ENCODE measurements around the gene HSP90AB1.
A peak's percentile ranks its signal among the peaks of the same experiment; 100 is the strongest.

Gene HSP90AB1

DNA sequence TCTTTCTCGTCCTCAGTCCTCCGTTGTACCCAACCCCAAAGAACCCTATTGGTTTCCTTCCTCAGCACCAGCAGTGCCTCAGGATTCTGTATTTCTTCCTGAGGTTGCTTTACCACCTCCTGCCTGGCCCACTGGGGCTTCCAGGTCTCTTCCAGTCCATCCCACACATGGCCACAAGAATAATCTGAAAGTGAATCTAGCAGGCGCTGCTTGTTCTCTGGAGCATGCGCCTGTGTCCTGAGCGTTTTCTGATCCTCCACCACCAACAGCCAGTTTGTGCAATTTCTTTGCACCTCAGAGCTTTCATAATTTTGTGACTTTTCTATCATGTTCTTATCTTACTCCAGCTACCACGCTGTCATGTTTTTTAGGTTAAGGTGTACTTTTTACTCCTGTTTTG lies 11.6 kb upstream of the HSP90AB1 start:
- no peak for DNase-seq (ENCODE audit: low read depth in 2 of 2, low spot score in 1 of 2)

DNA sequence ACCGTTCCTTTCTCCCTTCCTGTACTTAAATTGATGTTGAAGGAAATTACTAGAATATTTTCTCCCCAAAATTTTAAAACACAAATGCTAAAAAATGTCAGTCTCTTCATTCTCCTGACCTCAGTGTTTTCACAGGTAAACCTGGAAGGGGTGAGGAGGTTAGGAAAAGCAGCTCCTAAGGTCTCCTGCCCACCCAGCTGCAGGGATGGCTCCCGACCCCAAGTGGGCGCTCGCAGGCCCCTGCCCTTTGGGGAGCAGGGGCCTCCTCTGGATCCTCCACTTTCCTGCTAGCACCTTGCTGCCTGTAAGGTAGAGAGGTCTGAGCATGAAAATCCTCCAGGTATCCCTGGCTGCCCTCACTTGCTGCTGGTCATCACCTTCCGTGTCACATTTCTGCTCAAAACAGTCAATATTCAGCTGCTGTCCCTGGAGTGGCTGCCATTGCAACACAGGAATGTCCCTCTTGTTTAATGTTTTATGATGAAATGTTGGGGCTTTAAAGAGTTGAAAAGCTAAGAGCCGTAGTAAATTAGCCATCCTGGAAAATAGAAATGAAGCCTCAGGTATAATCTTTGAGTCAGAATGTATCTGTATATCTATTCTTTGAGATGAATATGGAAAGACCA lies 10.9 kb upstream of the HSP90AB1 start:
- no peak for DNase-seq (ENCODE audit: low read depth in 2 of 2, low spot score in 1 of 2)

DNA sequence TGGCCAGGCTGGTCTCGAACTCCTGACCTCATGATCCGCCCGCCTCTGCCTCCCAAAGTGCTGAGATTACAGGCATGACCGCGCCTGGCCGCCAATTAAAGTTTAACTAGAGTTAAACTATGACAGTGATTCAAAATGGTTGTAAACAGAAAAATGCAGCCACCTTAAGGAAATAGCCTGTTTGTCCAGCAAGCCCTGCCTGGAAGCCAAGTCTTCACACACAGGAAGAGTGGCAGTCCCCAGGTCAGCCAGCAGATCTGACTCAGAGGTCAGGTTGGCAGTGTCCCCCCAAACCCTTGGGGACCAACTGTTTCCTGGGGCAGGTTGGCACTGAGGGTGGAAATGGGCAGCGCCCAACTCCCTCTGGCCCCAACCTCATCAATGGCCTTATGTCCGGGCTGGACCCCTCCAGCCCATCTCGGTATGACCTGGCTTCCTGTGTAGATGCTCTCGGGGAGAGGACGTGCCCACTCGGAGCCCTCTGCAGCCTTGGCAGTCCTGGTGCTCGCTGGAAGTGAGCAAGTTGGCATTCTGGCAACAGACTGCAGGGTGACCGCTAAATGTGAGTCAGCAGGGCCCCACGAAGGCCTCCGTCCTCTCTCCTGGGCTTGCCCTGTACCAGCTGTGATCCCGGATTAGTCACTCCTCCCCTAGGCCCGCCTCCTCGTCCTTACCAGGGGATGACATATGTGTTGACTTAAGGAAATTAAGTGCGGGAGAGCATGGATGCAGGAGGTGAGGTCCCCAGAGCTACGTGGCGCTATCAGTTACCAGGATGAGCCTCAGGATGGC lies 9.7 kb upstream of the HSP90AB1 start:
- DNase-seq (ENCODE audit: low read depth in 2 of 2, low spot score in 1 of 2) = no peak

DNA sequence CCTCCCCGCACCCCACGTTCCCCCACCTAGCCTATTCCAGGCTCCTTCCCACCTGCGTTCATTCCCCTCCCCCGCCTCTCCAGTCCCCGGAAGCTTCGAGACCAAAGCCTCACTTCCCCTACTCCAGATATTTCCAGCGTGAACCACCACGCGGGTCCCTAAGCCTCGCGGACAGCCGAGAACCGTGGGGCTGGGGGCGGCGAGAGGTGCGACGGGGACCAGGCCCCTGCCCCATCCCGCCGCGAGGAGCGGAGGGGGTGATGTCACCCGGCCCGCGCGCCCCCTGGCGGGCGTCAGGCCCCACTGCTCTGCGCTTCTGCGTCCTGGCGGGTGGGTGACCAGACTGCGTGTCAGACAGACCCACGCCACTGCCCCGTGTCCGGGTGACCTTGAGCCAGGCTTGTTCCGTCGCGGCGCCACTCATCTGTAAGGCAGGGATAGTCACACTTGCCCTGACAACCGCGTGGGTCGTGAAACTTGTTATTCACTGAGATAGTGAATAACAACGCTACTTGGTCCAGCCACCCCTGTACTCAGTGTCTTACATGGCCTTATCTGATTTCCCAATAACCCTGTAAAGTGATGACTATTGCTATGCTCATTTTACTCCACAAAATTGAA lies 9.0 kb upstream of the HSP90AB1 start:
- DNase-seq (ENCODE audit: low read depth in 2 of 2, low spot score in 1 of 2) = peak; percentile 56 to 67

DNA sequence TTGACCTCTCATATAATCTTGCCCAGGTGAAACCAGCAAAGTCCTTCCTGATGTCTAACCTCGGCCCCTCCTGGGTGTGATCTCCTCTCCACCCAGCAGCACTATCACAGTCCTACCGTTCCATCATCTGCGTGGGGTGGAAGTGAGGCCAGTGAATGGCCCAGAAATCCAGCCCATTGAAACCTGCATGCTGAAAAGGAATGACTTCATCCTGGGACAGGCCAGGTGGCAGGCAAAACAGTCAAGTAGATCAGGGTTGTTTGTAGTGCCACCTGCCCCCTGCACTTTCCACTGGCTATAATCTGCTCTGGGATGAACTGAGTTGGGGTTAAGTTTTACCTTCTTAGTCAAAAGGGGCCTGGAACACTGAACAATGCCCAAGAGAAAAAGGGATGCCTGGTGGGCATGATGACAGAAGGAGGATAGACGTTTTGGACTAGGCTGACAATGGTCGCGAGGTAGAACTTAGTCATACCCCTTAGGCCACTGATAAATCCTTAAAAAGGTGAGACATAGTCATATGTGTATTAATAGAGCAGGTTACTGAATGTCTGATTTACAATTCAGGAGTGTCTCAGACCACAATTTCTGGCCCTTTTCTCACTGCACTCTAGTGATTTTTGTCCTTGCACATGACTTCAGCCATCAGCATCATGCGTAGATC lies 8.1 kb upstream of the HSP90AB1 start:
- DNase-seq (ENCODE audit: low read depth in 2 of 2, low spot score in 1 of 2) = no peak

DNA sequence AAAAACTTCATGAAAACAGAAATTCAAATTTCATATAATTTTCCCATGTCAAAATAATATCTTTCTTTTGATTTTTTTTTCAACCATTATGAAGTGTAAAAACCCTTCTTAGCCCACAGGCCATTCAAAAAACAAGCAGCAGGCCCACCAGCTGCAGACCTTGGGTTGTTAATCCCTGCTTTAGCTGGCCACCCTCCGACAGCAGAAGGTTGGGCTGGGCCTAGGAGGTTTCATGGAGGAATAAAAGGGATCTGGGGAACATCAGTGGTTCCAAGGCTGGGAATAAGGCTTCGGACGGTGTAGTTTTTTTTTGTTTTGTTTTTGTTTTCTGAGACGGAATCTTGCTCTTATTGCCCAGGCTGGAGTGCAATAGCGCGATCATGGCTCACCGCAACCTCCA lies 3.6 kb upstream of the HSP90AB1 start:
- no peak for DNase-seq (ENCODE audit: low read depth in 2 of 2, low spot score in 1 of 2)

DNA sequence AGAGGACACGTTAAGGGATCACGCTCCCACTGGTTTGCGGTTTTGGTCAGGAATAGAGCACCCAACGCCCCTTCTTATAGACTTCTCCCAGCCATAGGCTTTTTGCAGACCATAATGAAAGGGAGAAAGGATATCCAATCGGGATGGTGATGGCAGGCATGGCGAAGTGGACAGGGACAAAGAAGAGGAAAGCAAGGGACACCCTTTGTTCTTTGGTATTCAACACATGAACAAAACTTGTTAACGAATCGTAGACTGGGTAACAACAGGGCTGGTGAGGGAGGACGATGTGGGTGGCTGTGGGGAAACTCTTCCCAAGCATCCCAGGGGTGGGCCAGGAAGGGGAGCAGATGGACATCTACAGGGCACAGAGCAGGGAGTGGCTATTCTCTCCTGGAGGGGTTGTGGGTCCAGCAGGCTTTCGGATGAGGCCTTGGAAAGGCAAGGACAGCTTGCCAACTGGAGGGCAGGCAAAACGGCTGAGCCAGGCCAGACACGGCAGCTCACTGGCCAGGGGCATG lies 1.4 kb upstream of the HSP90AB1 start:
- no peak for DNase-seq (ENCODE audit: low read depth in 2 of 2, low spot score in 1 of 2)

DNA sequence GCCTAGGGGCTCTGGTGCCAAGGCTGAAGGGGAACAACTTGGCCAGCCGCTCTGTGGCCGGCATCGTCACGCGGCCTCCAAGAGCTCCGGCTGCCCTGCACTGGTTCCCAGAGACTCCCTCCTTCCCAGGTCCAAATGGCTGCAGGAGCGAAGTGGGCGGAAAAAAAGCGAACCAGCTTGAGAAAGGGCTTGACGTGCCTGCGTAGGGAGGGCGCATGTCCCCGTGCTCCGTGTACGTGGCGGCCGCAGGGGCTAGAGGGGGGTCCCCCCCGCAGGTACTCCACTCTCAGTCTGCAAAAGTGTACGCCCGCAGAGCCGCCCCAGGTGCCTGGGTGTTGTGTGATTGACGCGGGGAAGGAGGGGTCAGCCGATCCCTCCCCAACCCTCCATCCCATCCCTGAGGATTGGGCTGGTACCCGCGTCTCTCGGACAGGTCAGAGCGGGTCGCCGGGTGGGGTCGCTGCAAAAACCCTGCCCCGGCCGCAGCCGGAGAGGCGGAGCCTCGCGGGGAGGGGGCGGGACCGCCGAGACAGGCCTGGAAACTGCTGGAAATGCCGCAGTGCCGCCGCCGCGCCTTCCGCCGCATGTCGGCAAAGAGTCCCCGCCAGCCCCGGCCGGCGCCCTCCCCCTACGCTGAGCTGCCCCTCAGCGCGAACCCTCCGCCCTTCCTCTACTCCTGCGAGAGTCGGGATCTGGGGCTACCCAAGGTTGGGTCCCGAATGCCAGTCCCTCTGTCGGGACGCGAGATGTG lies 814 bp upstream of the HSP90AB1 start:
- peak; percentile 61 to 73 for DNase-seq (ENCODE audit: low read depth in 2 of 2, low spot score in 1 of 2)

DNA sequence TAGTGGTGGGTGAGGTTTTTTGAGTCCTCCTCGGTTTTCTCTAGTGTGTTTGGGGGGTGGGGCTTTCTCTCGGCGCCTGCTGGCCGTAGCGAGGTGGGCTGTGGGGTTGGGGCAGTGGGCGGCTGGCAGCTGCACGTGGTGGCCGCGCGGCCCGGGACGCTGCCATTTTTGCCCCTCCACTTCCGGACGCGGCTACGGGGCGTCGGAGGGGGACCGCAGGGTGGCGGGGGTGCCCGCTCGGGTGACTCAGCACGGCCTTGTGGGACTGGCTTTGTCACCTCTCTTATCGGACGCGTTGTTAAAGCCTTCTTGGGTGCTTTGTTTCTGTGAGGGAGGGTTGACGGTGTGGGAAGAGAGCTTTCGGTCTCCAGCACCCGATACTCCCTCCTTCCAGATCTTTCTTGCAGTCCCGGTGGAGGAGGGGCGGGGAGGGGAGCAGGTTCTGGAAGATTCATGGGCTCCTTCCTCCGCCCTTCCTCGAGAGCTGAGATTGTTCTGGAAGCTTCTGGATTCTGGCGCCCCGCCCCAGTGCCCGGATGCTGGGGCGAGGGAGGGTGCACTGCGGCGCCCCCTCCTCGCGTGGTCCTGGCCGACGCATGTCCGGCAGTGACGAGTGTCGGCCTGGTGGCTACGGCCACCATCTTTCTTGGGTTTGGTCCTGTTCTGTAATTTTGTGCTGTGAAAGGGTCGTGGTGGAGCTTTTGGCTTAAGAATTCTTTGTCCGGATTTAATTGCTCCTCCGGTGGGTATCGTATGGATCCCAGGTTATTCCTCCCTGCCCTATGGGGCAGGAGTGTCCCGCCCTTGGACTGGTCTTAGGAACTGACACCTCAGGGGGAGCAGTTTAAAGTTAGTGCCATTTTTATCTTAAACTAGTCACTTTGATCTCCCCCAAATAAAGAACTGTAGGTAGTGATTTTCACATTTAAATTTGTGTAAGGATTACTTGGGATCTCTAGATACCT lies 719 bp downstream of the HSP90AB1 start:
- DNase-seq (ENCODE audit: low read depth in 2 of 2, low spot score in 1 of 2) = peak; percentile 81 to 85

DNA sequence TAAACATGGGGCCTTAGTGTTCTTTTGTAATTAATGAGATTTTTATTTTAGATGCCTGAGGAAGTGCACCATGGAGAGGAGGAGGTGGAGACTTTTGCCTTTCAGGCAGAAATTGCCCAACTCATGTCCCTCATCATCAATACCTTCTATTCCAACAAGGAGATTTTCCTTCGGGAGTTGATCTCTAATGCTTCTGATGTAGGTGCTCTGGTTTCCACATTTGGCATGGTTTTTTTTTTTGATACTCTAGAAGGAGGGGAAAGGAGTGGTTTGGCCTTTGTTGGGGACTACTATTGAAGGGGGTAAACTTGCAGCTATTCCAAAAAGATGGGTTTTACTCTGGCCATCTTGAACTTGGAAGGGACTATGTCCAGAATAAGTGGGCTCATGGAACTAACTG lies 1.7 kb downstream of the HSP90AB1 start:
- DNase-seq (ENCODE audit: low read depth in 2 of 2, low spot score in 1 of 2) = no peak

DNA sequence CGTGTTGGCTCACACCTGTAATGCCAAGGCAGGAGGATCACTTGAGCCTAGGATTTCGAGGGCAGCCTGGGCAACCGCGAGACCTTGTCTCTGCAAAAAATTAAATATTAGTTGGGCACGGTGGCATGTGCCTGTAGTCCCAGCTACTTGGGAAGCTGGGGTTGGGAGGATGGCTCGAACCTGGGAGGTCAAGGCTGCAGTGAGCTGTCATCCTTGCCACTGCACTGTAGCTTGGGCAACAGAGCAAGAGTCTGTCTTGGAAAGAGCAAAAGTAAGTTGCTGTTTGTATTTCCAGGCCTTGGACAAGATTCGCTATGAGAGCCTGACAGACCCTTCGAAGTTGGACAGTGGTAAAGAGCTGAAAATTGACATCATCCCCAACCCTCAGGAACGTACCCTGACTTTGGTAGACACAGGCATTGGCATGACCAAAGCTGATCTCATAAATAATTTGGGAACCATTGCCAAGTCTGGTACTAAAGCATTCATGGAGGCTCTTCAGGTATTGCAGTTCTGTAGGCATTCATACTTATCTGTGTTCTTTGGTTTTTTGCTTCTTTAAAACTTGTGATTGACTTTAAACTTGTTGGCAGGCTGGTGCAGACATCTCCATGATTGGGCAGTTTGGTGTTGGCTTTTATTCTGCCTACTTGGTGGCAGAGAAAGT lies 2.3 kb downstream of the HSP90AB1 start:
- no peak for DNase-seq (ENCODE audit: low read depth in 2 of 2, low spot score in 1 of 2)

DNA sequence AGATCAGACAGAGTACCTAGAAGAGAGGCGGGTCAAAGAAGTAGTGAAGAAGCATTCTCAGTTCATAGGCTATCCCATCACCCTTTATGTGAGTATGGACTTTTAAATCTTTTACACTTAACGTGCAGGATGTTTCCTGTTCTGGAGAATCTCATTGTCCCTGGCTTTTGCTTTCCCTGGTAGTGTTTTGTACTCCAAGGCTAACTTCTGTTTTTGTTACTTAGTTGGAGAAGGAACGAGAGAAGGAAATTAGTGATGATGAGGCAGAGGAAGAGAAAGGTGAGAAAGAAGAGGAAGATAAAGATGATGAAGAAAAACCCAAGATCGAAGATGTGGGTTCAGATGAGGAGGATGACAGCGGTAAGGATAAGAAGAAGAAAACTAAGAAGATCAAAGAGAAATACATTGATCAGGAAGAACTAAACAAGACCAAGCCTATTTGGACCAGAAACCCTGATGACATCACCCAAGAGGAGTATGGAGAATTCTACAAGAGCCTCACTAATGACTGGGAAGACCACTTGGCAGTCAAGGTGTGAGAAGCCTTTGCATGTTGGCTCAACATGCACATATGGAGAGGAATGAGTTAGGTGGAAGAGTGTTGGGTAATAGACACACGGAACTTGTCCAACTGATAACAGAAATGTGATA lies 3.3 kb downstream of the HSP90AB1 start:
- DNase-seq (ENCODE audit: low read depth in 2 of 2, low spot score in 1 of 2) = no peak

DNA sequence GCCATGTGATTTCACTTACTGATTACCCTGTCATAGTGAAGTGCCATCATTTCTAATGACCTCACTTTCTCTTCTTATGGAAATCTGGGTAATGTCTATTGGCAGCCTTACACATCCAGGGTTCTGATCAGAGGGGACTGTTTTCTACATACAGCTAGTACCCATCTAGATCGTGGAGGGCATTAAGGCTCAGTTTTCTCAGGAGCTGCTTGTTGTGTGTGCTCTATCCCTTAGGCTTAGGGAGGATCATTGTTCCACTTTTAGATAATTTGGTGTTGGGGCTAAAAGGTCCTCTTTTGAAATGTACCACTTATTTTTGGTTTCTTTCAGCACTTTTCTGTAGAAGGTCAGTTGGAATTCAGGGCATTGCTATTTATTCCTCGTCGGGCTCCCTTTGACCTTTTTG lies 3.8 kb downstream of the HSP90AB1 start:
- DNase-seq (ENCODE audit: low read depth in 2 of 2, low spot score in 1 of 2) = no peak

DNA sequence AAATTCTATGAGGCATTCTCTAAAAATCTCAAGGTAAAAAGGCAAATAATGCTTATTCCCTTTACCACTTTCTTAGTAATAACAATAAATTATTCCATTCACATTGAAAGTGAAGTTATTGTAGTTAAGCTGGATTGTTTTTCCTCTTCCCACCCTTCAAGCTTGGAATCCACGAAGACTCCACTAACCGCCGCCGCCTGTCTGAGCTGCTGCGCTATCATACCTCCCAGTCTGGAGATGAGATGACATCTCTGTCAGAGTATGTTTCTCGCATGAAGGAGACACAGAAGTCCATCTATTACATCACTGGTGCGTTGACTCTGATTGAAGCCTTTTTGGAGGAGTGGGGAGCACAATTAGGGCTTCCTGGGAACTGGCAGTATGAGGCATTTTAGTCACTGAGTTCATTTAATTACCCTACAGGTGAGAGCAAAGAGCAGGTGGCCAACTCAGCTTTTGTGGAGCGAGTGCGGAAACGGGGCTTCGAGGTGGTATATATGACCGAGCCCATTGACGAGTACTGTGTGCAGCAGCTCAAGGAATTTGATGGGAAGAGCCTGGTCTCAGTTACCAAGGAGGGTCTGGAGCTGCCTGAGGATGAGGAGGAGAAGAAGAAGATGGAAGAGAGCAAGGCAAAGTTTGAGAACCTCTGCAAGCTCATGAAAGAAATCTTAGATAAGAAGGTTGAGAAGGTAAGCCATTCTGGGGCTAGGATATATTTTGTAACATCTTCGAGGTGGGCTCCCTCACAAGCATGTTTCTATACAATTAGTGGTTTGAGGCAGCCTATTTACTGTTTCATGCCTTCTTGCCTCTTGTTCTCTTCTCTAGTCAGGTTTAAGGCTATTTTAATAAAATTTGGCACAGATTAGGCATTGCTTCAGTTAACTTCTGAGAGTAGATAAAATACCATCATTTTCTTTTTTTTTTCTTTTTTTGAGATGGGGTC lies 4.9 kb downstream of the HSP90AB1 start:
- DNase-seq (ENCODE audit: low read depth in 2 of 2, low spot score in 1 of 2) = no peak

DNA sequence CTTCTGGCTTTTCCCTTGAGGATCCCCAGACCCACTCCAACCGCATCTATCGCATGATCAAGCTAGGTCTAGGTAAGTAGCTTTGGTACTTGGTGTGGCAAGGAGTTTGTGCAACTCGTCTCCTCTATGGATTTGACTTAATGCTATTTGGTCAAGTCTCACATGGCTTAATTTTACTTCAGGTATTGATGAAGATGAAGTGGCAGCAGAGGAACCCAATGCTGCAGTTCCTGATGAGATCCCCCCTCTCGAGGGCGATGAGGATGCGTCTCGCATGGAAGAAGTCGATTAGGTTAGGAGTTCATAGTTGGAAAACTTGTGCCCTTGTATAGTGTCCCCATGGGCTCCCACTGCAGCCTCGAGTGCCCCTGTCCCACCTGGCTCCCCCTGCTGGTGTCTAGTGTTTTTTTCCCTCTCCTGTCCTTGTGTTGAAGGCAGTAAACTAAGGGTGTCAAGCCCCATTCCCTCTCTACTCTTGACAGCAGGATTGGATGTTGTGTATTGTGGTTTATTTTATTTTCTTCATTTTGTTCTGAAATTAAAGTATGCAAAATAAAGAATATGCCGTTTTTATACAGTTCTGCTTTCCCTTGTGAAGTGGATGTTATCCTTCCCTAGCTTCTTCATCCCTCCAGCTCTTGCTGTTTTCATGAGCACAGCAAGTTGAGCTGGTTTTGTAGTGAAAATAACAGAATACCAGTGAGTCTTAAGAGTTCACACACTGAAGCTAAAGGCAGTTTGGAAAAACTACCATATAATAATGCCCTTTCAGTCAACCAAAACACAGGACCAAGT lies 6.6 kb downstream of the HSP90AB1 start:
- no peak for DNase-seq (ENCODE audit: low read depth in 2 of 2, low spot score in 1 of 2)

DNA sequence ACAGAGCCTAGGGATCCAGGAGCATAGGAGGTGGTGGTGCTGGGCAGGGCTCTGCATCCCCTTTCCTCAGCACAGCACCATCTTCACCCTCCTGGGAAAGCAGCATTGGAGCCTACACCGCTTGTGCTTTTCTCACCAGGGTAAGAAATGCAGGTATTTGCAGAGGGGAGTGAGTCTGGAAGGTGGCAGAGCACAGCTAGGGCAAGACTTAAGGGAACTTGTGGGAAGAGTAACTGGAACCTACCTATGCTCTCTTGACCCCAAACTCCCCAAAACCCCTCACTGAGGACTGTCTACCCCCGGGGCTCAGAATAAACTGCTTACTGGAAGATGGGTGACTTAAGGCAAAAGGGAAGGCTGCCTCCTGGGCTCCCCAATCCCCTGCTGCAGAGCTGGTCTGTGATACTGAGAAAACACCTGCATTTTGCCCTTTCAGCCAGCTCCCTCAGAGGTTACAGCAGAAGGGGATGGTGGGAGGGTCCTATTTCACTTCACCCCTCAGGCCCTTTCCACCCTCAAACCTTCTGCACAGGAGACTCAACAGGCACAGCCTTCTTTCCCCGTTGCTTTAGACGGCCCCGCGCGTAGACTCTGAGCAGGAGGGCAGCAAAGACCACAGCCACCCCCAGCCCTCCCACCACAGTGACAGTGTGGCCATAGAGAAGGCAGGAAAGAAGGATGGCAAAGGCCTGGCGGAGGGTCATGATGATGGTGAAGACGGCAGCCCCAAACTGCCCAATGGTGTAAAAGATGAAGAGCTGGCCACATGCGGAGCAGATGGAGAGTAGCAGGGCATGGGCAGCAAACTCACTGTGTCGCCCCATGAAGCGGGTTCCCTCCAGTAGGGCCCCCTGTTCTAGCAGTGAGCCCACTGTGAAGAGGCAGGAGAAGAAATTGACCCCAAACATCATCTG lies 7.5 kb downstream of the HSP90AB1 start:
- no peak for DNase-seq (ENCODE audit: low read depth in 2 of 2, low spot score in 1 of 2)

All from stimulated activated CD8-positive, alpha-beta memory T cell treated with anti-CD3 and anti-CD28 coated beads, Interleukin-4, amount 100 ng/mL, for 1 hour (primary cell).